Measurements from ENCODE around the gene PCGF3. TPM values are rescaled to one million over a fixed set of nuclear protein-coding genes. Genes with fewer than 3 reads are reported as not detected.
"Not testable (repeated sequence)": the region's sequence is repeated elsewhere in the genome, so short reads cannot be mapped to it uniquely, and the experiment has no call there.

The PCGF3 gene
- total RNA-seq, 1 donor from 2014 or later: 24.3 TPM

DNA sequence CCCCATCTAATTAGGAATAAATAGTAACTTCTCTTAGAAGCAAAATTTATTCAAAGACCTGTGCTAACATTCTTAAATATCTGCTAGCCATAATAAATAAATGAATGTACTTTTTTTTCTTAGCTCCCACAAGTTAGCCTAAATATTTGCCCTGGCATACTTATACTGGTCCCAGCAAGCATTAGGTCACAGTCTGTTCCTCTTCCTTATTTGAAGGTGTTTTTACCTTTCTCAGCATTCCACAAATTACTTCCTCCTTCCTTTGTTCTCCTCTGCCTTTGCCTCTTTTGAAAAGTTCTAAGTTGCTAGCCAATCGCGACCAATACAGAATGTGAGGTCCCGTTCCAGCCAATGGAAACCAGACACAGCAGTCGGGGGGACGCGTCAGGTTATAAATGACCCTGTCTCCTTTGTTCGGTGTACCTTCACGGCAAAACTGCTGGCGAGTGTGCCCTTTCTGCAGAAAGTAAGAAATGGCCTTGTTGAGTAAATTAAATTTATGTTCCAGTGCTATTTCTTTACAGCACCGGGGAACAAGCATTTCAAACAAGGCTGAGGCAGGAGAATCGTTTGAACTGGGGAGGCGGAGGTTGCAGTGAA, 11.2 kb upstream of the PCGF3 start:
- intact Hi-C loops (cut with DNase I): not testable (repeated sequence)

DNA sequence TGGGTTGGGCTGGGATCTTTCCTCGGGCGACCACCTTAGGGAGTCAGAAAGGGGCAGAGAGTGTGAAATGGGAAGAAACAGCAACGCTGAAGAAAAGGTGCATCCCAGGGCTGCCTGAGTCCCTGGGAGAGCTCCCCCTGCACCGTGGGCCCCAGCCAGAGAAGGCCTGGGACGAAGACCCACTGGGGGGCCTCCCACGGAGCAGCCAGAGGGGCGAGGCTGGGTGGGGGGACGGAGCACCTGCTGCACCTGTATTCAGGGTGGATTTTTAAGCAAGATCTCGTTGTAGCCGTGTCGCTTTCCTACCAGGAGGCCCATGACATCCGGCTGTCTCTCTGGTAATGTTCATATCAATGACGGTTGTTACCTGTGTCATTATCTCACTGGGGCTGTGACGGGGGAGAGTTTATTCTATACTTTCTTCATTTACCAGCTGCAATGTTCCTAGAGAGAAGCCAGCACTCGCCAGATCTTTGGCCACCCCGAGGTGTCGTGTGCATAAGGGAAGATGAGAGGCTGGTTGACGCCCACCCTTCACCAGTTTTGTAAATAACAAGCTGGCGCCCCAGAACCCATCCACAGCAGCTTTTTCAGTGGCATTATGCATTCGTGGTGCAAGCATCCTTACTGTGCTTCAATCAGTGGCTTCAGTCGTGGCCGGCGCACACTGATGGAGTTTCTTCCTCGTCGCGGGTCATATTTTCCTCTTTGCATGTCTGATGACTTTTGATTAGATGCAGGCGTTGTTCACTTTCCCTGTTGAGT, 5.6 kb upstream of the PCGF3 start:
- no peak for DNase-seq (ENCODE audit: low spot score)
- intact Hi-C loops (cut with DNase I): no loop called here

More for the DNA sequence above, 11.2 kb upstream of the PCGF3 start:
- not testable (repeated sequence) for DNase-seq (ENCODE audit: low spot score)

DNA sequence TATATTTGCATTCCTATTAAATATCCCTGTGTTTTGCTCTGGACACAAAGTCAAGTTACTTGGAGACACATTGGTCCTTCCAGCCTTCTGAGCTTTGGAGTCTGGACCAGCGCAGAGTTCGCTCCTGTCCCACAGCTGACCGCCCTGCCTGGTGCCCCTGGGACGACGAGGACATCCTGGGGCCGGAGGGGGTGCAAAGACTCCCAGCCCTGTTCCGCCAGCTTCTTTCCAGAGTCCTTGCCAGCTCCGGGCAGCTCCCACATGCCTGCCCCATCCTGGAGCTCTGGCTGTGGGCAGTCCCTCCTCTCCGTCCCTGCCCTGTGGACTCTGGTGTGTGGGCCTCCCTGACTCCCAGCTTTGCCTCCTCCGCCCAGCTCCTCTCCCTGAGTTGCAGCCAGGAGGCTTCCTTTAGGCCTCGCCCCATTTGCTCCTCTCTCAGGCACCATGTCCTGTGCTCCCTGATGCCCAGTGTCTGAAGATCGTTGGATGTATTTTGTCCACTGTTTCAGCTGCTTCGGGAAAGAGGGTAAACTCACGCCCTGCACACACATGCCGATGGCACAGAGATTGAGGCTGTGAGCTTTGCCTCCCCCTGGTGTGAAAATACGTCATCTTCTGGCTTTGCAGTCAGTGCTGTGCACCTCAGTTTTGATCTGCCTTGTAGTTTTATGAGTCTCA, 4.9 kb upstream of the PCGF3 start:
- DNase-seq (ENCODE audit: low spot score): no peak
- intact Hi-C loops (cut with DNase I): no loop called here

DNA sequence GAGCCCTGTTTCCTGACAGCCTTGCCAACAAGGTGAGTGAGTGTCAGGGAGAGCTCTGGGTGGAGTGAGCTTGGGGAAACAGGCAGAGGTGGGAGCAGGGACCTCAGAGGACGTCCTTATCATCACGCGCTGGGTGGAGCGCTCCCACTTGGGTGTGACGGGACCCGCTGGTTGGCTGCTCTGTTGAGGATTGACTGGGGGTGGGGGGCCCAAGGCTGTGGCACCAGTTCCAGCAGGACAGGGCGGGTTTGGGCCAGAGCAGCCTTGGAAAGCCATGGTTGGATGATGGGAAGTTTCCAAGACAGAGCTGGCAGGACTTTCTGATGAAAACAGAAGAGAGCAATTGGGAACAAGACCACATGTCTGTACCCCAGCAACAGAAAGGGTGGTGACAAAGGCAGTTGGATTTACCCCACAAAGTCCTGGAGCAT, 3.0 kb upstream of the PCGF3 start:
- DNase-seq (ENCODE audit: low spot score): no peak

DNA sequence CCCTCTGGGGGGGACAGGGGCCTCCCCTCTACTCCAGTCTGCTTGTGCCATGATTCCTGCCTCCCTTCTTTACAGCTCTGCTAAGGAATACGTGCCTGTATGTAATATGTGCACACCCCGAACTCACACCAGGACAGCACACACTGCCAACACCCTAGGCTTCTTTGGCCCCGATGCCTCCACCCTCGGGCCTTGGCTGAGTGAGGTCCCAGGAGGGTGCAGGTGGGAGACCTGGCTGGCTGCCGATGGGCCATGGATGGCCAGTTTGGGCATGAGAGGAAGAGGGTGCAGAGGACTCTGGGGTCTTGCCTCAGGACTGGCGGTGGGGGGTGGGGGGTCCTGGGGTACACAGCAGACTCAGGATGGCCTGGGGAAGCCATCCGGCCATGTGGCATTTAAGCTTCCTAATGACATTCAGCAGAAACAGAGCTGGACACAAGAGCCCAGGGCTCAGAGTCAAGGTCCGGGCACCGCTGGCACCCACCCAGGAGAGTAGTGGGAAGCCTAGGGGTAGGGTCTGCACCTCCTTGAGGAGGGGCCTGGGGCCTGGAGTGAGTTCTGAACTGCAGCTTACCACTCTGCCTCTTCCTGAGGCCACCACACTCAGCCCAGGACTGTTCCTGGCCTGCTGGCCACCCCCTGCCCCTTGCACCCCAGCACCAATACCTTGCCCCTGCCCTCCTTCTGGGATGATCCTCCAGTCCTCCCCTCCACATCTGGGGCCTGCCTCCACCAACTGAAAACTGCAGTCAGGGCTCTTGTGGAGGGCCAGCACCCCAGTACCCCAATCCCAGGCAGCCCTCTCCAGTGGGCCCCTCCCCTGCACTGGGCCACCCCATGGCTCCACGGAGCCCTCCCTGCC, 2.1 kb upstream of the PCGF3 start:
- intact Hi-C loops (cut with DNase I): loop anchor here (2.0 kb wide), 1 partner anchor 17 kb away; no protein-coding TSS in a partner anchor
- DNase-seq (ENCODE audit: low spot score): no peak

More for the DNA sequence above, 3.0 kb upstream of the PCGF3 start:
- intact Hi-C loops (cut with DNase I): no loop called here

GRCh38 chr4:704198-704891, 1.3 kb upstream of the PCGF3 start:
- no peak for DNase-seq (ENCODE audit: low spot score)
- intact Hi-C loops (cut with DNase I): loop anchor here (2.0 kb wide), 1 partner anchor 18 kb away; no protein-coding TSS in a partner anchor

DNA sequence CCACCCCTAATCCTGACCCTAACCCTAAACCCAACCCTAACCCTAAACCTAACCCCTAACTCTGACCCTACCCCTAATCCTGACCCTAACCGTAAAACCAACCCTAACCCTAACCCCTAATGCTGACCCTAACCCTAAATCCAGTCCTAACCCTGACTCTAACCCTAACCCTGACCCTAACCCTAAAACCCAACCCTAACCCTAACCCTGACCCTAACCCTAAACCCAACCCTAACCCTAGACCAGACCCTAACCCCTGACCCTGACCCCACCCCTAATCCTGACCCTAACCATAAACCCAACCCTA, 708 bp upstream of the PCGF3 start:
- DNase-seq (ENCODE audit: low spot score): no peak
- intact Hi-C loops (cut with DNase I): loop anchor here (2.0 kb wide), 1 partner anchor 18 kb away; no protein-coding TSS in a partner anchor

- DNase-seq (ENCODE audit: low spot score); intact Hi-C loops (cut with DNase I): not testable (repeated sequence)
Measured at GRCh38 chr4:706083-706633, 526 bp downstream of the PCGF3 start.

- intact Hi-C loops (cut with DNase I): no loop called here
- DNase-seq (ENCODE audit: low spot score): no peak
Measured at GRCh38 chr4:706834-707598, 1.4 kb downstream of the PCGF3 start.

DNA sequence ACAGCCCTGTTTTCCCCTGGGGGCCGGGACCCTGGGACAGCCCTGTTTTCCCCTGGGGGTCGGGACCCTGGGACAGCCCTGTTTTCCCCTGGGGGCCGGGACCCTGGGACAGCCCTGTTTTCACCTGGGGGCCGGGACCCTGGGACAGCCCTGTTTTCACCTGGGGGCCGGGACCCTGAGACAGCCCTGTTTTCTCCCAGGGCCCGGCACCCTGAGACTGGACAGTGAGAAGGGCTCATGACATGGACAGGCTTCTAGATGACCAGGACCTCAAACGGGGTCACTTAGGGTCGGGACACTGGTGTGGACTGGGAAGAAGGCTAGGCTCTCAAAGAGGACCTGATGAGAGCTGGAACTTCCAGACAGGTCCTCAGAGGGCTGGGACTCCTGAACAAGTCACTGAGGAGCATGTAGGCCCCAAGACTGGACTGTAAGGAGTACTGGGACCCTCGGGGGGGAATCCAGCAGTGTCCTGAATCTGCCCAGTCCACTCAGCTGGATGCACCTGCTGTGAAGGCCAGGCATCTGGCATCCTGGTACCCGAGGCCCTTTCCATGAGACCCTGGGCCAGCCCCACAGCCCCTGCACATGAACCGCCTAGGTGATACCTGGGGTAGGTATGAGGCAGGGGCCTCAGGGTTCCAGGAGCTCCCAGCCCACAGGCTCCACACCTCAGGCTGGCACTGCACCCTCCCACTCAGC, 2.4 kb downstream of the PCGF3 start:
- no peak for DNase-seq (ENCODE audit: low spot score)
- intact Hi-C loops (cut with DNase I): no loop called here

DNA sequence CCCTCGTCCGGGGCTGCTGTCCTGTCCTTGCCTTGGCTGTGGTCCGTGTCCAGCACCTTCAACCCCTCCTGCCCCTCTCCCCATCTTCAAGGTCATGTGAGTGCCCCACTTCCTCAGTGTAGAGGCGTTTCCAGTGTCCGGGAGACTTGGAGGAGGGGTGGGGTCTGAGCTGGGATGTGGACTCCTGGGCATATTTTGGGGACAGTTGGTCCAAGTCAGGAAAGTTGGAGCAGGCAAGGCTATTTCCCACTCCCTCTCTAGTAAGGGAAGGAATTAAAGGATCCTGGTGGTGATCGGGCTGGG, 3.0 kb downstream of the PCGF3 start:
- intact Hi-C loops (cut with DNase I): no loop called here
- no peak for DNase-seq (ENCODE audit: low spot score)

- no peak for DNase-seq (ENCODE audit: low spot score)
- intact Hi-C loops (cut with DNase I): no loop called here
Measured at GRCh38 chr4:709348-709747, 3.7 kb downstream of the PCGF3 start.

GRCh38 chr4:710116-710515, 4.5 kb downstream of the PCGF3 start:
- intact Hi-C loops (cut with DNase I): no loop called here
- no peak for DNase-seq (ENCODE audit: low spot score)

DNA sequence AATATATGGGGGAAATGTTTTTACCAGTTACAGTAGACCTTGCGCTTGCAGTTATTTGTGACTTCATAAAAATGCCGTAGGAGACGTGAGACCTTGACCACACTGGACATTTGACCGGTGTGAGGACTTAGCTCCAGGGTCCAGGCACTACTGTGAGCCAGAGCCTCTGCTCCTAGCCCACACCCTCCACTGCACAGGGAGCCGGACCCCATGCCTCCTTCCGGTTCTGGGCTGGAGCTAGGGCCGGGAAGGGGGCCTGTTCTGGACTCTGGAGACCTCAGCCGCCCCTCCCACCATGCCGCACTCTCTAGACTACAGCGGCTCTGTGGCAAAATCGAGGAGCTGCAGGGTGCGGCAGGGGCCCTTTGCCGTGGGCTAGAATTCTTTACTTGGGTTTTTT, 5.3 kb downstream of the PCGF3 start:
- intact Hi-C loops (cut with DNase I): no loop called here
- DNase-seq (ENCODE audit: low spot score): no peak

GRCh38 chr4:712093-712492, 6.5 kb downstream of the PCGF3 start:
- intact Hi-C loops (cut with DNase I): no loop called here
- DNase-seq (ENCODE audit: low spot score): no peak

DNA sequence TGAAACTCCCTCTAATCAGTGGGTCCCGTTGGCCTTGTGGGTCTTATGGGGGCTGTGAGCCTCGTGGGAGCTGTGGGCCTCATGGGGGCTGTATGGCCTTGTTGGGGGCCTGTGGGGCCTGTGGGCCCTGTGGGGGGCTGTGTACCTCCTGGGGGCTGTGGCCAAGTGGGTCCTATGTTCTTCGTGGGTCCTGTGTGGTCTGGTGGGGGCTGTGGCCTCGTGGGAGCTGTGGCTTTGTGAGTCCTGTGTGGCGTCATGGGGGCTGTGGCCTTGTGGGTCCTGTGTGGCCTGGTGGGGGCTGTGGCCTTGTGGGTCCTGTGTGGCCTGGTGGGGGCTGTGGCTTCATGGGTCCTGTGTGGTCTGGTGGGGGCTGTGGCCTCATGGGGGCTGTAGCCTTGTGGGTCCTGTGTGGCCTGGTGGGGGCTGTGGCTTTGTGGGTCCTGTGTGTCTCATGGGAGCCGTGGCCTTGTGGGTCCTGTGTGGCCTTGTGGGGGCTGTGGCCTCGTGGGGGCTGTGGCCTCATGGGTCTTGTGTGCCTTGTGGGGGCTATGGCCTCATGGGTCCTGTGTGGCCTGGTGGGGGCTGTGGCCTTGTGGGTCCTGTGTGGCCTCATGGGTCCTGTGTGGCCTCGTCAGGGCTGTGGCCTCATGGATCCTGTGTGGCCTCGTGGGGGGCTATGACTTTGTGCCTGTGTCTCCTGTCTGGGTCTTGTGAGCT, 7.4 kb downstream of the PCGF3 start:
- no peak for DNase-seq (ENCODE audit: low spot score)
- intact Hi-C loops (cut with DNase I): no loop called here

DNA sequence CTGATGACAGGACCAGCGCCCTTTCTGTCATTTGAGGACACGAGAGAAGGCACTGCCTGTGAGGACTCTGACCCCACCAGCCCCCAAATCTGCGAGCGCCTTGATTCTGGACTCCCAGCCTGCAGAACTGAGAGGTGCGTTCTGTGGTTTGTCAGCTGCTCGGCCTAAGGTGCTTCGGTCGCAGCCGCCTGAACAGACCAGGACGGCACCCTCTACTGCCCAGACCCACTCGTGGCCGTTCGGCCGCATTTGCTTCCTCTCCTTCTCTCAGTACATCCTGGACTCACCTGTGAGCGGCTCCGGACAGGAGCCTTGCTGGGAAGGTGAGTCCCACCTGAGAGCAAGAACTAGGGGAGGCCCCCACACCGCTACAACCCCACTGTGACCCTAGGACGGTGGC, 8.5 kb downstream of the PCGF3 start:
- intact Hi-C loops (cut with DNase I): no loop called here
- no peak for DNase-seq (ENCODE audit: low spot score)

All from cardiac septum (tissue), 1 donor.